ENCODE results near the gene TCF7L1. TPM values are rescaled to one million over a fixed set of nuclear protein-coding genes. Genes with fewer than 3 reads are reported as not detected.
"Not testable (repeated sequence)": the region's sequence is repeated elsewhere in the genome, so short reads cannot be mapped to it uniquely, and the experiment has no call there.

The TCF7L1 gene
- polyA plus RNA-seq, 3 donors, result 0.05 to 0.09 TPM; not detected in 1

- under 1% methylated on average over 56 of the region's 57 CpGs for WGBS (ENCODE audit: insufficient coverage)
- Histone ChIP-seq H3K36me3 (replicated peaks in 1 of 2; ENCODE audit: control insufficient read depth in 1 of 2, insufficient read depth in 2 of 2, low read length in 2 of 2) (peaks cover 16 to 19% of the 10 kb centered on the region in 2 donors), H3K4me2 (replicated peaks; ENCODE audit: extremely low read depth, low read length, poor library complexity, severe bottlenecking) (peak within 1 kb of the TSS; percentile 94), H3K4me1 (ENCODE audit: control insufficient read depth in 1 of 2, insufficient read depth in 2 of 2, low read length in 2 of 2) (peaks cover 46 to 53% of the 10 kb centered on the region in 2 donors), H3K27ac (ENCODE audit: low read depth in 1 of 2, low read length in 2 of 2) (peak within 1 kb of the TSS; percentile 98 to 99), H3K9ac (ENCODE audit: insufficient read depth, low read length, poor library complexity, severe bottlenecking) (peak within 1 kb of the TSS; percentile 91), H3K4me3 (replicated peaks in 1 of 3; ENCODE audit: low read depth in 2 of 3, low read length in 3 of 3) (peak within 1 kb of the TSS; percentile 52 to 97 (median 72)), H2AFZ (ENCODE audit: insufficient read depth, low read depth, low read length, poor library complexity, severe bottlenecking) (peak within 1 kb of the TSS; percentile 88), H4K20me1 (ENCODE audit: insufficient read depth, low read length) (peaks cover 35% of the 10 kb centered on the region), H3K27me3 (ENCODE audit: control insufficient read depth in 2 of 2, insufficient read depth in 2 of 2, low read length in 2 of 2) (no peaks in the 10 kb centered on the region), H3K9me3 (replicated peaks in 1 of 2; ENCODE audit: control insufficient read depth in 1 of 2, insufficient read depth in 1 of 2, low read length in 2 of 2) (no peaks in the 10 kb centered on the region), H3K79me2 (ENCODE audit: insufficient read depth, low read length) (peaks cover 58% of the 10 kb centered on the region)
- intact Hi-C loops (cut with micrococcal nuclease), result loop anchor here in 1 of 2 donors (2.0 to 10.0 kb wide), 2 partner anchors 27 to 77 kb away; partner anchors contain the start of genes ELMOD3 and RETSAT
- Mint-ChIP-seq H3K4me3 (peak within 1 kb of the TSS; percentile 98 to 100), H3K27me3 (ENCODE audit: low read depth in 3 of 3) (peaks cover 0 to 2% (median 0%) of the 10 kb centered on the region in 3 donors), H3K36me3 (peaks cover 21 to 26% of the 10 kb centered on the region in 2 donors), H3K9me3 (no peaks in the 10 kb centered on the region), H3K4me1 (peaks cover 46% of the 10 kb centered on the region), H3K27ac (peak within 1 kb of the TSS; percentile 97 to 100 (median 100))
- peak; percentile 89 to 92 (median 91) for DNase-seq
- TF ChIP-seq CTCF (IDR thresholded peaks at IDR 0.05), result no peak
These were observed 194.8 kb downstream of the TCF7L1 start, which contains the start of gene TGOLN2 for GRCh38 chr2:85327822-85328617. Gene TGOLN2, minus strand, starts transcription at chr2:85327989. Its CDS starts 27 bp downstream, at chr2:85327962.

GRCh38 chr2:85329181-85329651 is 196.0 kb downstream of the TCF7L1 start:
- Mint-ChIP-seq H3K27me3 (ENCODE audit: low read depth in 3 of 3) (peaks cover 0 to 3% (median 2%) of the 10 kb centered on the region in 3 donors), H3K36me3 (peaks cover 10 to 14% of the 10 kb centered on the region in 2 donors), H3K4me1 (peaks cover 34% of the 10 kb centered on the region), H3K9me3 (peaks cover 0 to 6% (median 2%) of the 10 kb centered on the region in 7 donors), H3K27ac (no peak overlapping the region), H3K4me3 (peak overlapping the region in 1 of 2 donors; percentile 9)
- peaks cover 6 to 7% of the 10 kb centered on the region in 2 donors for H3K36me3 ChIP-seq (replicated peaks in 1 of 2; ENCODE audit: control insufficient read depth in 1 of 2, insufficient read depth in 2 of 2, low read length in 2 of 2)
- H3K27me3 ChIP-seq (ENCODE audit: control insufficient read depth in 2 of 2, insufficient read depth in 2 of 2, low read length in 2 of 2), result no peaks in the 10 kb centered on the region
- no peaks in the 10 kb centered on the region for H3K9me3 ChIP-seq (replicated peaks in 1 of 2; ENCODE audit: control insufficient read depth in 1 of 2, insufficient read depth in 1 of 2, low read length in 2 of 2)
- no peak overlapping the region for H3K4me2 ChIP-seq (replicated peaks; ENCODE audit: extremely low read depth, low read length, poor library complexity, severe bottlenecking)
- H2AFZ ChIP-seq (ENCODE audit: insufficient read depth, low read depth, low read length, poor library complexity, severe bottlenecking), result peak overlapping the region; percentile 88
- peaks cover 46% of the 10 kb centered on the region for H3K79me2 ChIP-seq (ENCODE audit: insufficient read depth, low read length)
- TF ChIP-seq CTCF (IDR thresholded peaks at IDR 0.05), result no peak
- no peak for DNase-seq
- intact Hi-C loops (cut with micrococcal nuclease), result loop anchor here in 1 of 2 donors (10.0 kb wide), 1 partner anchor 76 kb away; no protein-coding TSS in a partner anchor
- peaks cover 34 to 41% of the 10 kb centered on the region in 2 donors for H3K4me1 ChIP-seq (ENCODE audit: control insufficient read depth in 1 of 2, insufficient read depth in 2 of 2, low read length in 2 of 2)
- H3K9ac ChIP-seq (ENCODE audit: insufficient read depth, low read length, poor library complexity, severe bottlenecking), result no peak overlapping the region
- peaks cover 23% of the 10 kb centered on the region for H4K20me1 ChIP-seq (ENCODE audit: insufficient read depth, low read length)
- no peak overlapping the region for H3K27ac ChIP-seq (ENCODE audit: low read depth in 1 of 2, low read length in 2 of 2)
- no peak overlapping the region for H3K4me3 ChIP-seq (replicated peaks in 1 of 3; ENCODE audit: low read depth in 2 of 3, low read length in 3 of 3)

GRCh38 chr2:85329701-85330100 is 196.5 kb downstream of the TCF7L1 start:
- H3K9me3 Mint-ChIP-seq; H3K9ac ChIP-seq (ENCODE audit: insufficient read depth, low read length, poor library complexity, severe bottlenecking); H3K27ac Mint-ChIP-seq; DNase-seq; H3K27me3 Mint-ChIP-seq (ENCODE audit: low read depth in 3 of 3); H3K4me3 ChIP-seq (replicated peaks in 1 of 3; ENCODE audit: low read depth in 2 of 3, low read length in 3 of 3); H2AFZ ChIP-seq (ENCODE audit: insufficient read depth, low read depth, low read length, poor library complexity, severe bottlenecking); H3K9me3 ChIP-seq (replicated peaks in 1 of 2; ENCODE audit: control insufficient read depth in 1 of 2, insufficient read depth in 1 of 2, low read length in 2 of 2); H3K27ac ChIP-seq (ENCODE audit: low read depth in 1 of 2, low read length in 2 of 2); H3K27me3 ChIP-seq (ENCODE audit: control insufficient read depth in 2 of 2, insufficient read depth in 2 of 2, low read length in 2 of 2); H3K4me2 ChIP-seq (replicated peaks; ENCODE audit: extremely low read depth, low read length, poor library complexity, severe bottlenecking); H3K36me3 Mint-ChIP-seq; H3K36me3 ChIP-seq (replicated peaks in 1 of 2; ENCODE audit: control insufficient read depth in 1 of 2, insufficient read depth in 2 of 2, low read length in 2 of 2): not testable (repeated sequence)
- Mint-ChIP-seq H3K4me1 (peaks cover 29% of the 10 kb centered on the region), H3K4me3 (peak overlapping the region in 1 of 2 donors; percentile 9)
- intact Hi-C loops (cut with micrococcal nuclease), result loop anchor here in 1 of 2 donors (10.0 kb wide), 1 partner anchor 75 kb away; no protein-coding TSS in a partner anchor
- Histone ChIP-seq H4K20me1 (ENCODE audit: insufficient read depth, low read length) (peaks cover 18% of the 10 kb centered on the region), H3K4me1 (ENCODE audit: control insufficient read depth in 1 of 2, insufficient read depth in 2 of 2, low read length in 2 of 2) (peaks cover 29 to 36% of the 10 kb centered on the region in 2 donors), H3K79me2 (ENCODE audit: insufficient read depth, low read length) (peaks cover 41% of the 10 kb centered on the region)
- WGBS (ENCODE audit: insufficient coverage), result no CpG with 5 or more reads among the region's 3 CpGs

Measured in CD14-positive monocyte (primary cell).